NCI-H460 (cell line): ENCODE results near the gene GATAD1. TPM values are rescaled to one million over a fixed set of nuclear protein-coding genes. Genes with fewer than 3 reads are reported as not detected.
"Not testable (repeated sequence)": the region's sequence is repeated elsewhere in the genome, so short reads cannot be mapped to it uniquely, and the experiment has no call there.

Experiments
- DNase-seq: peaks from one replicate; pipeline ENCODE4 v3.0.0-alpha.2; 2016; ENCODE audit warnings: low read depth; ENCODE audit errors: extremely low read depth
- polyA plus RNA-seq: library from polyadenylated mRNA; depleted of rRNA; stranded (reverse); fragments of >200 nt; gene quantifications from 2 replicates; pipeline ENCODE4 v1.2.3, GENCODE V29; 2014; cell fraction: nucleus; rRNA removed
- total RNA-seq: library from RNA; depleted of rRNA; stranded (reverse); fragments of >200 nt; shearing (Covaris generic); gene quantifications from 2 replicates; pipeline ENCODE4 v1.2.3, GENCODE V29; 2014; rRNA removed

Gene GATAD1, protein sequence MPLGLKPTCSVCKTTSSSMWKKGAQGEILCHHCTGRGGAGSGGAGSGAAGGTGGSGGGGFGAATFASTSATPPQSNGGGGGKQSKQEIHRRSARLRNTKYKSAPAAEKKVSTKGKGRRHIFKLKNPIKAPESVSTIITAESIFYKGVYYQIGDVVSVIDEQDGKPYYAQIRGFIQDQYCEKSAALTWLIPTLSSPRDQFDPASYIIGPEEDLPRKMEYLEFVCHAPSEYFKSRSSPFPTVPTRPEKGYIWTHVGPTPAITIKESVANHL
- total RNA-seq, result 47.7 and 54.0 TPM in 2 replicates
- polyA plus RNA-seq, result 46.5 and 55.1 TPM in 2 replicates

DNA sequence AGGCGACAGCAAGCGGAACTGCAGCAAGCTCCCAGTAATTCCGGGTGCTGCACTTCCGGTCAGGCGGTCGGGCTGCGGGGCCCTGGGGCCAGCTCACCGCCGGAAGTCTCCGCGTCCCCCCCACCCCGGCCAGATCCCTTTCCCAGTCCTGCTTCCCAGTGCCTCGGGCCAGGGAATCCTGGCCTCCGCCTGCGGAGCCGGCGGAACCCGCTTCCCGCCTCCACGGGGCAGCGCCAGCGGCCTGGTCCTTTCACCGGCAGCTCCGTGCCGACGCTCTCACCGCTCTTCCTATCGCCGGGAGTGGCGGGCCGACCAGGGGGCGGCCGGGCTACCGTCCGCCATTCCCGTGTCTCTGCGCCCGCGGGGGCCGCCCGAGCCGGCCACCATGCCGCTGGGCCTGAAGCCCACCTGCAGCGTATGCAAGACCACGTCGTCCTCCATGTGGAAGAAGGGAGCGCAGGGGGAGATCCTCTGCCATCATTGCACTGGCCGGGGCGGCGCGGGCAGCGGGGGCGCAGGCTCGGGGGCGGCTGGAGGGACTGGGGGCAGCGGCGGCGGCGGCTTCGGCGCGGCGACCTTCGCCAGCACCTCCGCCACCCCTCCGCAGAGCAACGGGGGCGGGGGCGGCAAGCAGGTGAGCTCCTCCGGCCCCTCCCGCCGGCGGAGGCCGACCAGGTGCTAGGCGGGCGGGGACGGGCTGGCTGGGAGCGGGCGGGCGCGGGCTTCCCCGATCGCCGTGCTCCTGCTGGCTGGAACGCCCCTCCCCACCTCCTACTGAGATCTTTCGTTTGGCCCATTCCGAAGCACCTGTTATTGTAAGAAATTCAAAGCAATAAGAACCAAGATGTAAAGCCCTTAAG lies at the start of gene GATAD1:
GATAD1 (plus strand) TSS at position 138 of the 860 bp plus-strand sequence; CDS start at position 386, 248 bp downstream.
- DNase-seq, result peak; percentile 90

DNA sequence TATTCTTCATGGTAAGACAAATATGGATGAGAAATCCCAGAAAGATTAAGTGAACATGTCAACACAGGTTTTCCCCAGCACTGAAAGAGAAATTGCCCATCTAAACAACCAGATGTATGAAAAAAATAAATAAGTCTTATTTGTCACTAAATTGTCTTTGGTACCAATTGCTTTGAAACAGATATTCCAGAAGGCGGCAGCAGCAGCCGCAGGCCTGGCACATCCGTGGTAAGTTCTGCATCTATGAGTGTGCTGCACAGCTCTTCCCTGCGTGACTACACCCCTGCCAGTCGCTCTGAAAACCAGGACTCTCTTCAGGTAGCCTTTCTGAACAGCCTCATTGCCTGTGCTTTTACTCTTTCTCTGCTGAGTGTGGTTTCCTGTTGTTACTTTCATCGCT lies 49.7 kb upstream of the GATAD1 start:
- no peak for DNase-seq

DNA sequence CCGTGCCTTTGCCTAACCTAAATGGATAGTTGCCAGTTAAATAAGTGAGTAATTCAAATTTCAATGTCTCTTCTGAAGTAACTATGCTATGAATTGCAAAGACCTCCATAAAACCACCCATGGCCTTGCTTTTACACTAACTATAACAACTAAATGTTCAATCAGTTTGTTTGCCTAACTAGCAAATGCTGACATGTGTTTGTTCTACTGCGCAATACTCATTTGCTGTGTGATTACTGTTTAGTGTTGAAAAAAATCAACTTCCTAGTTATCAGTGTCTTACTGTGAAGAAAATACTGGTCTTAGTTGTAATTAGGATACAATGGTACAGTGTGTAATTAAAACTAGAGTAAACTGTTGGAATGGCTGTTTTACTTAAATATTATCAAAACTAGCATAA lies 47.3 kb upstream of the GATAD1 start:
- no peak for DNase-seq

DNA sequence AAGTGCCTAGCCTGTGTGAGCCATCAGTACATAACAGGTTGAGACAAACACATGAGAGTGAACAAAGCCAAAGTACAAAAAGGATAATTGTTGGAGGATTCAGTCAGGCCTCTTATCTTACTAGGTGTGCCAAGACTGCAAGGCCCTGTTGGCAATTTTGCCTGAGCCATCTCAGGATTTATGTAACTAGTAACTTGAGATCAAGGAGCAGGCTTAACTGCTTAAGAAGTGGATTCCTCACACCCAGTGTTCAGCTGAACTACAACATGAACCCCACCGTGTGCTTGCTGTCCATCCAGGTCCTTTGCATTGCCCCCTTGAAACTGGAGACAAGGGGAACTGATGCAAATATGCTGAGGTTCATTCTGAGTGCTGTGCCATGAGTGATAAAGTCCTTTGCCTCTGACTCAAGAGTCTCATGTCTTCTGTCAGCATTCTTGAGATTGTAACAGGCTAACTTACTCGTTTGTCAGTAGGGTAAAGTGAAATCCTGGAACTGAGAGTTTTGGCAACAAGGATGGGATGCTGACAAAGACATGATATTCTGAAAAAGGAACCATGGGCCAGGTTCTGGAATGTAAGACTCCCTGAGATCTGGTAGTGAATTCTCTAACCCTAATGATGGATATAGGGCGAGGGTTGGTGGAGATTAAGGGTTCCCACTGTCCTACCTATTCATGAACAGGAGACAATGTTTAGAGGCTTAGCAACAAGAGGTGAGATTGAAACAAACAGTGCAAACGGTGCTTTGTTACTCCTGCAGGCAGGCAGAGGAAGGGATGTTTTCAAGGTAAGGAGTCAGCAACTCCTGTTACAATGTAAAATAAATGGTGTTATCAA lies 44.1 kb upstream of the GATAD1 start:
- DNase-seq, result no peak

DNA sequence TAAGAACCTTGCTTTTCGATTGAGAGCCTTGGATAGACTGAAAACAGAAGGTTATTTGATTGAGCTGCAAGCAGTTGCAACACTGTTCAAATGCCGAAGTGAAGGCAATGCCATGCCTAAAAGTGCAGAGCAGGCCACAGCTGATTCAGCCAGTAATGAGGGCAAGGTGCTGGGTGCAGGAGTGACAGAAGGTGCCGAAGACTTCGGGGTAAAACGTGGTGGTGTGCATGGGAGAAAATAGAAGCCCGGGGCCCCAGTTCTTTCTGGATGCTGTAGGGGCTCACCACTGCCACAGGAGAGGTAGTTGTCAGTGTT lies 43.6 kb upstream of the GATAD1 start:
- DNase-seq, result no peak

DNA sequence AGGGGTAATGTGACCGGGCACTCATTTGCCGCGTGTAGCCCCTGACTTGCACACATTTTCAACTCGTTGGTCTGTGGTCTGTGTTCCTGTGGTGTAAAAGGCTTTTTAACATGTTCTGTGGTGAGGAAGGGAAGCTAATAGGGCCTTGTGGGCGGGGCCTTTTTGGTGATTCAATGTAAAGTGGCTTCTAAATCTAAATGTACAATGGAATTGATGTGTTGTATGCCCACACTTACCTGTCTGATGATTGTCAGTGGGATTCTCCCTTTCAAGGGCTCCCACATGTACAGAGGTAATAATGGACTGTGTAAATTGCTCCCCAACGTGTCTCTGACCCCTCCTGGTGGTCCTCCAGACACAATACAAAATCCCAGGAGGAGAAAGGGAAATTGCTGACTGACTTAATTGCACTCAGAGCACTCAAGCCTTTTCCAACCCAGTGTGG lies 43.1 kb upstream of the GATAD1 start:
- DNase-seq, result no peak

DNA sequence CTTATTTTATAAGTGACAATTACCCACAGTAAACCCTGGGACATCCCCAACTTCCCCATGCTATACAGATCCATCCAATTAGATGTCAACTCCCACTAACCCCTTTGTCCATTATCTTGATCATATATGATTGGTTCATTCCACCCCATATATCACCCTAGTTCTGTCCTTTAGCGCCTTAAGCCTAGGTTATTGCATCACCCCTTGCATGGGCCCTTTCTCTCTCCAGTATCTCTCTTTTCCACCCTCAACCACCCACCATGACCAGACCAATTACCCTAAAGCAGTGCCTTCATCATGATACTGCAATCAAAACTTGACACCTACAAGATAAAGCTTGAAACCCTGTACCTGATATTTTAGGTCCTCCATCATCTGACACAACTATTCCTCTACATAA lies 37.9 kb upstream of the GATAD1 start:
- no peak for DNase-seq

DNA sequence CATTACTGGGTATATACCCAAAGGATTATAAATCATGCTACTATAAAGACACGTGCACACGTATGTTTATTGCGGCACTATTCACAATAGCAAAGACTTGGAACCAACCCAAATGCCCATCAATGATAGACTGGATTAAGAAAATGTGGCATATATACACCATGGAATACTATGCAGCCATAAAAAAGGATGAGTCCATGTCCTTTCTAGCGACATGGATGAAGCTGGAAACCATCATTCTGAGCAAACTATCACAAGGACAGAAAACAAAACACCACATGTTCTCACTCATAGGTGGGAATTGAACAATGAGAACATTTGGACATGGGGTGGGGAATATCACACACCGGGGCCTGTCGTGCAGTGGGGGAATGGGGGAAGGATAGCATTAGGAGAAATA lies 37.1 kb upstream of the GATAD1 start:
- not testable (repeated sequence) for DNase-seq

DNA sequence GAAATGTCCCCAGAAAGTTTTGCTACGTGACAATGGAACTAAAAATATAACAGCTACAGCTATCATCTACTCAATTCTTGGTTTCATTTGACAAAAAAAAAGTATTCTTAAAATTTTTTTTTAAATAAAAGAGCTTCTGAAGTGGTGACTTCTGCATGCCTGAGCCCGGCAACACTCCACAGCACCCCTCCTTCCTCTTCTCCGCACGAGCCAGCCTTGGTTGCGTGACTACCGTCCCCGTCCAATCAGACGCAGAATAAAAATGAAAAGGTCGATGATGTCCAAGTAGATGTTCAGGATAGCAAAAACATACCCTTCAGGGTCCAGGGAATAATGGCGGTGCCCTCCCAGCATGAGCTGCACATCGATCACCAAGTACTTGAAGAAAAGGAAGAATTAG lies 34.5 kb upstream of the GATAD1 start:
- no peak for DNase-seq

DNA sequence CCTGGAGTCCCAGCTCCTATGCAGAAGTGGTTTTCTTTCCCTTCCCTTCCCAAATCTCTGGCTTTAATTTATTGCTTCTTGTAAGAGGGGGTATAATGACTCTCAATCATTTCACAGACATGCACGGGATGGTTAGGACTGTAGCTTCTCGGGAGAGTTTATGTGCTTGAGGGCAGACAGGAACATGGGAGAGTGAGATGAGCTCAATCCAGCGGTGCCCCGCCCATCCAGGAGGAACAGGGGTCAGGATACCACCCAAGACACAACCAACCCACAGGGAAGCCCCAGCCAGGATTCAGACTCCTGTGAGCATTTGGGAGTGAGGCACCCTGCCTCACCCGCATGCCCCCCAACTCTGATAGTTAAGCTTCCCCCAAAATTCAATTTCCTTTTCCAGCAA lies 33.7 kb upstream of the GATAD1 start:
- DNase-seq, result no peak

DNA sequence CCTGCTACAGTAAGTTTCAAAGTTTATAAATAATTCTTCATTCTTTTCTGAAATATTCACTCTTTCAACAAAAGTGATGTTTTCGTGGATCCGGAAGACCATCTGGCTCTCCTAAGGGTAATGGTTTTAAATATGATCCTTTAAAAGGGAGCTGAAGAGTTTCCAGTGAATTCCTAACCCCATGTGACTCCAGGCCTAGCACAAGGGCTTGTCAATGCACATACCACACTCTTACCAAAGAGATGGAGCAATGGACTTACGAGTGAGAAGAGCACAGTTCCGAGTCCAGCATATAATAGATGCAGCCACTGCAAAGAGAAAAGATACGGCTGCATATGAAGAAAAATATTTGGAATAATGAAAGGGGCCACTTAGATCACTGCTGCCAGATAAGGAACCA lies 32.1 kb upstream of the GATAD1 start:
- DNase-seq, result no peak

DNA sequence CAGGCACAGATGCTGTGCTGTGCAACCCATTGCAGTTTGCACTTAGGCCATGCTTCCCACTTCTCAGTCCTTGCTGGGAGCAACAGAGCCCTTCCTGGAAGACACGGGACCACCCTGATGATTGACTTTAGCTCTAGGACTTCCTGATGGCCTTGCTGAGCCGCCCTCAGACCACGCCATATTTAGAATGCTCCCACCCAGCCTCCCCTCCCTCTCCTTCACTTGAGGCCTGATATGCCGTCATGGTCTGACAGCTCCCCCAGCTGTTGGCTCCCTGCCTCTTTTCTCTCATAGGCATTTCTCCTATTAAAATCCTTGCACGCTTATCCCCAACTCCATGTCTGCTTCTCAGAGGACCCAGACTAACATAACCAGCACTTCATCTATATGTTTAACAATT lies 29.4 kb upstream of the GATAD1 start:
- DNase-seq, result no peak

DNA sequence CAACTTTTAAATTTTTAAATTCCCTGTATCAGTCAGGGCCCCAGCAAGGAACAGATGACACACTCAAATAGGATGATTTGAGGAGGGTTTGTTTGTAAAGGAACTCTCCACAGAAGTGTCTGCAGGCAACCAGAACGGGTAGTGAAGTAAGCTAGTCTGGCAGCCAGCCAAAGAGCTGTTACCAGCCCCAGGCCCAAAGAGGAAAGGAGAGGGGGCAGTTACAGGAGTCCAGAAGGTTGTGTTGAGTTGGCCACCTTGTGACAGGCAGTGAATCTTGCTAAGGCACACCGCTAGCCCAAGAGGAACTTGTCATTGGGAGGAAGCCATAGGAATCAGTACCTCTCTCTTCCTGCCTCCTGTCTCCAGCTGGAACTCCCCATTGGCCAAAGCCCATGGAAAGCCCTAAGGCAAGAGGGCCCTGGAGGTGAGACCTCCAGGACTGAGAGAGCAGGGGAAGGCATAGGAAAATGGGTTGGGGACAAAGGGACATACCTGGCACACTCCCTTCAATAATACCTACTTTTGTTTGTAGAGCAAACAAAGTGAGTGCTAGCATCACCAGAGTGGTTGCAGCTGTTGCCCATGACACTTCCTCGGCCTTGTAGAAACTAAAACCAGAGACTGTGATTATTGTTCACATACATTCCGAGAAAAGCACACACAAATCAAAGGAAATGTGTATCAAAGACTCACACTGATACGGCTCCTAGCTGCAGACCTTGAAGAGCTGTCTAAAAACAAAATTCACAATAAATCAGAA lies 25.4 kb upstream of the GATAD1 start:
- DNase-seq, result no peak

DNA sequence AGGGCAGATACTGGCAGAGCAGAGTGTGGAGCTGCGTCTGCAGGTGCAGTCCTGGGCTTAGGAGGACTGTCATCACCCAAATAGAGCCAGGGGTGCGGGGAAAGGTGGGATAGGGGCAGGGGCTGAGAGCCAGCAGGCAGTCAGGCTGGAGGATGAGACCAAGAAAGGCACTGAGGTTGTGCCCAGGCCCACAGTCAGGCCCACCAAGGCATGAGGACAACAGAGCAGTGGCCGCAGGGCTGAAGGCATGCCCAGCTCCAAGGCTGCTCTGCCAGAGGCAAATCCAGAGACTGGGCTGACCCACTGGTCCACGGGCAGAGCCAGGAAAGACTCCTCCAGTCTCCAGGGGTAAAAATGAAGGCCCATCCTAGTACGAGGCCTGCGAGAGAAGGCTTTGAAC lies 24.4 kb upstream of the GATAD1 start:
- DNase-seq, result no peak

DNA sequence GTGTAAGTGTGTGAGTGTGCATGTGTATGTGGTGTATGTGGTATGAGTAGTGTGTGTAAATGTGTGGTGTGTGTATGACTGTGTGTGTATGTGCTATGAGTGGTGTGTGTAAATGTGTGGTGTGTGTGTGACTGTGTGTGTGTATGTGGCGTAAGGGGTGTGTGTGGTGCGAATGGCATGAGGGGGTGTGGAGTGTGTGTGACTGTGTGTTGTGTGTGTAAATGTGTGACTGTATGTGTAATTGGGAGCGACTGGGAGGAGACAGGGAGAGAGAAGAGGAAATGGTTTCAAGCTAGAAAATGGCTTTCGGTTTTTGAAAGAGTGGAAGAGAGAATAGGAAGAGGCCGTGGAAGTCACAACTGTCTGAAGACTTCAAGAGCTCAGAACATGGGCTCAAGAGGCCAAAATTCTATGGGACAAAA lies 23.6 kb upstream of the GATAD1 start:
- DNase-seq, result no peak

DNA sequence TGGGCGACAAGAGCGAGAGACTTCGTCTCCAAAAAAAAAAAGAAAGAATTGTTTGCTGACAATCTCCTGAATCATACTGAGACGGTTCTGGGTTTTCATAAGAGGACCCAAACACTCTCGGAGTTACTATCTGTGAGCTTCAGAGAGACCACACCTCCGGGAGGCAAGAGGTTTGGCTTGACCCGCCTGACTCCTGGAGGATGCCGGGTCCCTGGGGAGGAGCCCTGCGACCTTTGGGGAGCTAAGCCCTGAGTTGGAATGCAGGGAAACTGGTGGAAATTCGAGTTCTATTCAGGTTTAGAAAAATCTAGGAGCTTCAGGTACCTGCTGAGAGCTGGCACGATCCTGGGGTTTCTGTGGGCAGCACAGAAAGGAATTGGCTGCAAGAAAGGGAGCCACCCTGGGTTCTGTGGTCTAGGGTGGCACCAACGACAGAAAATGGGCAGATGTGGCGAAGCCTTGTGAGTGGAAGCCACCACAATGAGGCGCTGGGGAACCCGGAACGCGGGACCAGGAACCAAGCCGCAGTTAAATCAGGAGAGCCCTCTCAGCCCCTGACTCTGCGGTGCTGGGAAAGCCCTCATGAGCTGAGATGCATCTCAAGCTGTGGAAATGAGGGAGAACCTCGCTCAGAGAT lies 21.9 kb upstream of the GATAD1 start:
- no peak for DNase-seq

DNA sequence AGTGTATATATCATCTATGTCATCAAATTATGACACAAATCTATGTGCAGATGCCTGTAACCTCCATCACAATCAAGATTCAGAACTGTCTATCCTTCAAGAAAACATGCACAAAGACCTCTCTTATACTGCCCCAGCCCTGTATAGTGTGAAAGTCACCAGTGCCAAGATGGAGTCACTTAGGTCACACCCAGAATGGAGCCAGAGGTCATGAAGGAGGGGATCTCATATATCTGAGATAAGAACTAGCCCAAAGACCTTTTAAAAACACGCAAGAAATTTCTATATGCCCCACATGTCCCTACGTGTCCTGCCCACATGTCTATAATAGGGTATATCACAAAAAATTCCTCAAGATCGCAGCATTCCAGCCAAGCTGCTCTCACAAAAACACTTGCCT lies 20.1 kb upstream of the GATAD1 start:
- no peak for DNase-seq

DNA sequence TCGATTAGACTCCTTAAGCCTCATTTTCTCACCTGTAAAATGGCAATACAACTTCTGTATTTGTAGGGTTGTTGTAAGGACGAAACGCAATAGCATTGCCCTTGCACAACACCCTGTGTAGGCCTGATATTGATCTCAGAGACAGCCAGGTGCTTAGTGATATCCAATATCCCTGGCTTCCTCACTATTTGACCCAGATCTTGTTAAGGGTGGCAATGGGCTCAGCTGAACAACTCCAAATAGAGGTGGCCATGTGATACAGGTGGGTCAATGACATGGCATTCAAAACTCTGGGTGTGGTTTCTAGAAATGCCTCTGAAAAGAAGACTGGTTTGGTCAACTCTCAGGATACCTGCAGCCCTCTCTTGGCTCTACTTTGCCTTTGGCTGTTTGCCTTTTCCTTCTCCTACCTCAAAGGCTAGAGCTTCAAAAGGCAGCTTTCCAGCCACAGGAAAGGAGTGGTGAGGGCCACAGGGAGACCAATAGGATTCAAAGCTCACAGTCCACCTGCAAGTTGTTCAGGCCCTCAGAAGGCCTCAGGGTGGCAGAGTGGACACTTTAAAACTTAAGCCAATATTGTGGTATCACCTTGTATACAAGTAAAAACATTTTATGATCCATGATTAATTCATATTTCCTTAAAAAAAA lies 14.9 kb upstream of the GATAD1 start:
- DNase-seq, result no peak

DNA sequence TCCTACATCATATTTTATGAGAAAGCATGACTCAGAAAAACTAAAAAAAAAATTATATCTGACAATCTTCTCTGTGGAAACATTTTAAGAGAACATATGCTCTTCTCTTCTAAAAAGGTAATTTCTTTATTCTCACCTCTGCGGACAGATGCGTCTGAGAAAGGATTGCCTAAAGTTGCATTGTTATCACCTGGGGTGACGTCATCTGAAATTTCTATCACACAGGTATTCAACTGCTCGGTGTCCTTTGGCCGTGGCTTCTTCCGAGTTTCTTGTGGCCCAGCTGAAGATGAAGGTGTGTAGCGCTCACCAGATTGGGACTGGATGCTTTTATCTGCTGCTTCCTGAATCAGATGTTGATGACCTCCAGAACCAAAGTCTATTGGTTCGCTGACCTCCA lies 14.3 kb upstream of the GATAD1 start:
- no peak for DNase-seq
